GM18505 (cell line): ENCODE data around the gene STRADA.

Experiments
- ATAC-seq: cut with Tn5 transposase; IDR thresholded peaks from one replicate; pipeline ENCODE4 v1.9.1; 2021; ENCODE audit not compliant: unreplicated experiment
- POLR2A ChIP-seq: IDR thresholded peaks from 4 replicates; pipeline ENCODE4 v1.6.1; 2011; ENCODE audit warnings: borderline replicate concordance; ENCODE audit not compliant: insufficient read depth, insufficient read length; ENCODE audit errors: extremely low read depth

The STRADA gene

GRCh38 chr17:63692195-63692816, 49.3 kb downstream of the STRADA start:
- no peak for TF ChIP-seq POLR2A

GRCh38 chr17:63689479-63689878, 52.1 kb downstream of the STRADA start:
- TF ChIP-seq POLR2A, result no peak
- ATAC-seq, result no peak

More at GRCh38 chr17:63692195-63692816, 49.3 kb downstream of the STRADA start:
- no peak for ATAC-seq

GRCh38 chr17:63688396-63689020, 53.1 kb downstream of the STRADA start:
- no peak for ATAC-seq
- TF ChIP-seq POLR2A, result no peak

GRCh38 chr17:63686138-63686685, 55.4 kb downstream of the STRADA start:
- TF ChIP-seq POLR2A, result no peak
- no peak for ATAC-seq

GRCh38 chr17:63685578-63685977, 56.0 kb downstream of the STRADA start:
- ATAC-seq, result no peak
- no peak for TF ChIP-seq POLR2A

- no peak for ATAC-seq
- TF ChIP-seq POLR2A, result no peak
These were observed 56.6 kb downstream of the STRADA start for GRCh38 chr17:63685041-63685440.

GRCh38 chr17:63682981-63683380, 58.6 kb downstream of the STRADA start:
- no peak for ATAC-seq
- no peak for TF ChIP-seq POLR2A

- ATAC-seq, result no peak
- TF ChIP-seq POLR2A, result no peak
These were observed 59.2 kb downstream of the STRADA start for GRCh38 chr17:63682441-63682840.

- no peak for TF ChIP-seq POLR2A
- ATAC-seq, result no peak
These were observed 60.1 kb downstream of the STRADA start for GRCh38 chr17:63681530-63681929.

- no peak for TF ChIP-seq POLR2A
- no peak for ATAC-seq
These were observed 60.9 kb downstream of the STRADA start for GRCh38 chr17:63680700-63681099.

- no peak for ATAC-seq
- no peak for TF ChIP-seq POLR2A
These were observed 62.4 kb downstream of the STRADA start for GRCh38 chr17:63679214-63679613.

- no peak for TF ChIP-seq POLR2A
- no peak for ATAC-seq
These were observed 65.0 kb downstream of the STRADA start for GRCh38 chr17:63676584-63676983.

- no peak for TF ChIP-seq POLR2A
- no peak for ATAC-seq
These were observed 65.7 kb downstream of the STRADA start for GRCh38 chr17:63675607-63676546.

GRCh38 chr17:63675231-63675606, 66.4 kb downstream of the STRADA start:
- no peak for TF ChIP-seq POLR2A
- no peak for ATAC-seq

- ATAC-seq, result no peak
- no peak for TF ChIP-seq POLR2A
These were observed 68.7 kb downstream of the STRADA start for GRCh38 chr17:63672856-63673255.
